ENCODE measurements around the gene DOCK9. TPM values are rescaled to one million over a fixed set of nuclear protein-coding genes. Genes with fewer than 3 reads are reported as not detected.

DOCK9 gene
- total RNA-seq, 4 donors from 2014 or later = 31.4 to 46.7 (median 45.6) TPM

DNA sequence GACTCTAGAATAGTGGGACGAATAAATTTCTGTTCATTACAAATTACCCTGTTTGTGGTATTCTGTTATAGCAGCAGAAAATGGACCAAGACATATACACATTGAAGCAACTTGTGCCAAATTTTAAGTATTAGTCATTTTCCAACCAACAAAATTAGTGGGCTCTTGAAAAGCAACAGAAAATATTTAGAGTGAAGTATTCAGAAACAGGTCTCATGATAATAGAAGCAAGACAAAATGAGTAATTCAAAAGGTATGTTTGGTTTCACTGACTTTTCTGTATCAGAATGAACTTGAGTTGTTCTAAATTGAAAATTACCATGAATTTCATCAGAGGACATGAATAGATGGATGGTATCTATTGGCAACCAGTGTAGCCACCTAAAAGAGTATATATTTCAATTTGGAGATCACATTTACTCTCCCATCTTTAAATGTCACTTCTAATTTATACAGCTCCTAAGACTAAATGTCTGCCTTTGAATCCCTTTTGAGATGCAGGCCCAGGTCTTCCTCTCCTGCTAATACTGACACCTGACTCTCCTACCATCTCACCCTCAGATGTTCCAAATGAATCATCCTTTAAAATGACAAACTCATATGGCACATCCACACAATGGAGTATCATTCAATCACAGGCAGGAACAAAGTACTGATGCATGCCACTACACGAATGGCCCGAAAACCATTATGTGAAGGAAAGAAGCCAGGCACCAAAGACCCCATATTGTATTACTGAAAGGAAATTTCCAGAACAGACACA lies 40.7 kb upstream of the DOCK9 start:
- Histone ChIP-seq H3K4me3 (no peak overlapping the region), H3K9me3 (no peaks in the 10 kb centered on the region), H3K27ac (no peak overlapping the region), H3K27me3 (no peaks in the 10 kb centered on the region), H3K36me3 (no peaks in the 10 kb centered on the region), H3K4me1 (peaks cover 0 to 6% of the 10 kb centered on the region in 2 donors)
- intact Hi-C loops (cut with DNase I; ENCODE audit: low total_unique reads) (no loop called here), in situ Hi-C loops (cut with MboI; ENCODE audit: low sequenced_read_pairs in 4 of 4) (no loop called here)
- TF ChIP-seq, protein P1, sequence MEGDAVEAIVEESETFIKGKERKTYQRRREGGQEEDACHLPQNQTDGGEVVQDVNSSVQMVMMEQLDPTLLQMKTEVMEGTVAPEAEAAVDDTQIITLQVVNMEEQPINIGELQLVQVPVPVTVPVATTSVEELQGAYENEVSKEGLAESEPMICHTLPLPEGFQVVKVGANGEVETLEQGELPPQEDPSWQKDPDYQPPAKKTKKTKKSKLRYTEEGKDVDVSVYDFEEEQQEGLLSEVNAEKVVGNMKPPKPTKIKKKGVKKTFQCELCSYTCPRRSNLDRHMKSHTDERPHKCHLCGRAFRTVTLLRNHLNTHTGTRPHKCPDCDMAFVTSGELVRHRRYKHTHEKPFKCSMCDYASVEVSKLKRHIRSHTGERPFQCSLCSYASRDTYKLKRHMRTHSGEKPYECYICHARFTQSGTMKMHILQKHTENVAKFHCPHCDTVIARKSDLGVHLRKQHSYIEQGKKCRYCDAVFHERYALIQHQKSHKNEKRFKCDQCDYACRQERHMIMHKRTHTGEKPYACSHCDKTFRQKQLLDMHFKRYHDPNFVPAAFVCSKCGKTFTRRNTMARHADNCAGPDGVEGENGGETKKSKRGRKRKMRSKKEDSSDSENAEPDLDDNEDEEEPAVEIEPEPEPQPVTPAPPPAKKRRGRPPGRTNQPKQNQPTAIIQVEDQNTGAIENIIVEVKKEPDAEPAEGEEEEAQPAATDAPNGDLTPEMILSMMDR (IDR thresholded peaks at IDR 0.05 in 4 of 5, conservative IDR thresholded peaks at IDR 0.05 in 1 of 5) = no peak
- no peak for TF ChIP-seq POLR2A (IDR thresholded peaks at IDR 0.05)
- ATAC-seq (no peak), DNase-seq (no peak)

DNA sequence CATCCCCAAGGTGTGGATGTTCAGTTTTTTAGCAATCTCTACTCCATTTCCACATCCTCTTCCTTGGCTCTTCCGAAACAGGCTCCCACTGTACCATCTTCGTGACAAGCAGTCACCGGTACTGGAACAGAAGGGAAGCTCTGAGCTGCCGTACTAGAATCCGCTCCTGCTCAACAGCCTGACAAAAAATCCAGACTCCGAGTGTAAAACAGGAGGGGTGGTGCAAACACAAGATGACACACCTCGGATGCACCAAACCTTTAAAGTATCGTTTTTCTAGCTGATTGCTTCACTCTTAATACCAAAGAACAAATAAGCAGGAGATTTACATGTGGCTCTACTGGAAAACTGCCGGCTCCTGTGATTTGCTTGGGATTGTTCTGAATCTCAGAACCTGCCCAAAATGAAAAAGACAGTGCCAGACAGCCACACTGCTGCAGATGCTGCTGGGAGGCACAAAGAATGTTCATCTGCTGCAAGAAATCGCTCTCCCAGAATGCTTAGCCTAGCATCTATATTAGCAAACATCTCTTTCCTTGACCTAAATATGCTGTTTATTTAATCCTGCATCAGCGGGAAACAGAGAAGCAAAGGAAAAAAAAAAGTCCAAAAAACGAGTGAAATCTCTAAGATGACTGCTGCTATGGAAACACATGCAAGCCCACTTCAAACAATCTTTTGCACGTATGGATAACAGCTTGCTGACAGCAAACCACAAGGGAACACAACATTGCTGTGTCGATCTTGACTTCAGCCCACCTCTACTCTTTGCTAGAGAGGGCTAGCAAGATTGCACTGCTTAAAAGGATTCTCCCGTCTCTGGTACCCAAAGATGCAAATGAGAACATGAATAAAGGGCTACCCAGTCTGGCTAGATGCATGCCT lies 38.0 kb upstream of the DOCK9 start:
- Histone ChIP-seq H3K4me1 (no peaks in the 10 kb centered on the region), H3K27me3 (no peaks in the 10 kb centered on the region), H3K9me3 (no peaks in the 10 kb centered on the region), H3K4me3 (no peak overlapping the region), H3K27ac (no peak overlapping the region), H3K36me3 (no peaks in the 10 kb centered on the region)
- ATAC-seq (no peak), DNase-seq (no peak)
- in situ Hi-C loops (cut with MboI; ENCODE audit: low sequenced_read_pairs in 4 of 4) (no loop called here), intact Hi-C loops (cut with DNase I; ENCODE audit: low total_unique reads) (no loop called here)
- TF ChIP-seq POLR2A (IDR thresholded peaks at IDR 0.05) = no peak

DNA sequence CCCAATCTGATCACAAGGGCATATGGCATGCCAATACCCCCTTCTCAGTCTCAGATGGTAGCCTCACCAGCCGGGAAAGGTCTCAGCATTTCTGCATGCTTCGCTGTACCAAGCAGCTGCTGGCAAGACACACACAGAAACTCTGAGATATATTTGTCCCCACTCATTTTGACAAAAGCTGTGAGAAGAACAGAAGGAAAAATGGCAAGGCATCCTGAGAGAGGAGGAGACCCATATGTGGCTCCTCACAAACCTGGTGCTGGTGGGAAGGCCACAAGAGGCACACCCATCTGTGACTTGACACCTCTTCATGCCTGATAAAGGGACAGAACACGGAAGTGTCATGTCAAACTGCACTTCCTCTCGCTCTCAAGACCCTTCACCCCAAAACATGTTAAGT lies 36.7 kb upstream of the DOCK9 start:
- Histone ChIP-seq H3K36me3 (no peaks in the 10 kb centered on the region), H3K4me1 (peaks cover 0 to 1% of the 10 kb centered on the region in 2 donors), H3K27ac (no peak overlapping the region), H3K4me3 (no peak overlapping the region), H3K9me3 (no peaks in the 10 kb centered on the region), H3K27me3 (no peaks in the 10 kb centered on the region)
- intact Hi-C loops (cut with DNase I; ENCODE audit: low total_unique reads) (no loop called here), in situ Hi-C loops (cut with MboI; ENCODE audit: low sequenced_read_pairs in 4 of 4) (no loop called here)
- ATAC-seq (no peak), DNase-seq (no peak)
- TF ChIP-seq, protein P1 (IDR thresholded peaks at IDR 0.05 in 4 of 5, conservative IDR thresholded peaks at IDR 0.05 in 1 of 5) = no peak
- no peak for TF ChIP-seq POLR2A (IDR thresholded peaks at IDR 0.05)

DNA sequence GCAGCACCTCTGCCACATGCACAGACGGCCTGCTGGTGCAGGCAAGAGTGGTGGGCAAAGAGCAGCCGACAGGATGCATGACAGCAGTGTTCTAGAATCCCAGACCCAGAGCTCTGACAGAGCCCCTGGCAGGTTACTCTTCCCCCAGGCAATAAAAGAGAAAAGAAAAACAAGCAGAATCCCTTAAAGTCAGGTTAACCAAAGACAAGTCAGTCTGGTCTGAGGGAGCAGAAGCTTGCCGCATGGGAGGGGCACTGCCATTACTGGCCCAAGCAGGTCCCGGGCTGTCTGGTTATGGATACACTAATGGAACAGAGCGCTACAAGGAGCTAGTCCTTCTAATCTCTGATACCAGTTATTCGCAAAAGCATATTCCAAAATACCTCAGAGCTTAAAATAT lies 36.1 kb upstream of the DOCK9 start:
- intact Hi-C loops (cut with DNase I; ENCODE audit: low total_unique reads) = no loop called here
- H3K4me3 ChIP-seq = no peak overlapping the region
- H3K9me3 ChIP-seq = no peaks in the 10 kb centered on the region
- H3K36me3 ChIP-seq = no peaks in the 10 kb centered on the region
- no peaks in the 10 kb centered on the region for H3K27me3 ChIP-seq
- no peak overlapping the region for H3K27ac ChIP-seq
- DNase-seq = no peak
- peaks cover 0 to 7% of the 10 kb centered on the region in 2 donors for H3K4me1 ChIP-seq
- in situ Hi-C loops (cut with MboI; ENCODE audit: low sequenced_read_pairs in 4 of 4) = no loop called here
- ATAC-seq = no peak
- TF ChIP-seq POLR2A (IDR thresholded peaks at IDR 0.05) = no peak
- TF ChIP-seq, protein P1 (IDR thresholded peaks at IDR 0.05 in 4 of 5, conservative IDR thresholded peaks at IDR 0.05 in 1 of 5) = no peak

DNA sequence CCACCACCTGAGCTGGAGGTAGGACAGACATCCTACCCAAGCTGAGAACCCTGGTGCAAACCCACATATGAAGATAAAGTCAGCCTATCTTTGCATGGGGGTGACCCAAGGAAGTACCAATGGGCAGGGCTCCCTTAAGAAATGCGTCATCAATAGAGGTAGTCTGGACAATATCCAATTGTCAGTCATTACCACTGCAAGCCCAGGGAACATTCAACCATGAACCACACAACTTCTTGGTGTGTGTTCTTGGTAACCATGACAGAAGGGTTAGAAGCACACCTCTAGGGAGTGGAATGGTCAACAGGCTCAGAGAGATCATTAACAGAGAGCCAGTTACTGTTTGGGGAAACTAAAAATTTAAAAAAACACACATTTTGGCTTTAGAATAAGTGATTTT lies 34.7 kb upstream of the DOCK9 start:
- intact Hi-C loops (cut with DNase I; ENCODE audit: low total_unique reads) = no loop called here
- TF ChIP-seq, protein P1 (IDR thresholded peaks at IDR 0.05 in 4 of 5, conservative IDR thresholded peaks at IDR 0.05 in 1 of 5) = no peak
- TF ChIP-seq POLR2A (IDR thresholded peaks at IDR 0.05) = no peak
- DNase-seq (no peak), ATAC-seq (no peak)
- no peak overlapping the region for H3K4me3 ChIP-seq
- H3K4me1 ChIP-seq = peaks cover 0 to 16% of the 10 kb centered on the region in 2 donors
- H3K36me3 ChIP-seq = no peaks in the 10 kb centered on the region
- no peak overlapping the region for H3K27ac ChIP-seq
- H3K27me3 ChIP-seq = no peaks in the 10 kb centered on the region
- no peaks in the 10 kb centered on the region for H3K9me3 ChIP-seq
- in situ Hi-C loops (cut with MboI; ENCODE audit: low sequenced_read_pairs in 4 of 4) = no loop called here

Data from gastrocnemius medialis (tissue), 4 donors.